Measurements from ENCODE around the gene SOBP. TPM values are rescaled to one million over a fixed set of nuclear protein-coding genes. Genes with fewer than 3 reads are reported as not detected.
A peak's percentile ranks its signal among the peaks of the same experiment; 100 is the strongest.

The SOBP gene
- total and polyA plus RNA-seq, 9 donors = 8.7 to 31.3 (median 25.8) TPM

DNA sequence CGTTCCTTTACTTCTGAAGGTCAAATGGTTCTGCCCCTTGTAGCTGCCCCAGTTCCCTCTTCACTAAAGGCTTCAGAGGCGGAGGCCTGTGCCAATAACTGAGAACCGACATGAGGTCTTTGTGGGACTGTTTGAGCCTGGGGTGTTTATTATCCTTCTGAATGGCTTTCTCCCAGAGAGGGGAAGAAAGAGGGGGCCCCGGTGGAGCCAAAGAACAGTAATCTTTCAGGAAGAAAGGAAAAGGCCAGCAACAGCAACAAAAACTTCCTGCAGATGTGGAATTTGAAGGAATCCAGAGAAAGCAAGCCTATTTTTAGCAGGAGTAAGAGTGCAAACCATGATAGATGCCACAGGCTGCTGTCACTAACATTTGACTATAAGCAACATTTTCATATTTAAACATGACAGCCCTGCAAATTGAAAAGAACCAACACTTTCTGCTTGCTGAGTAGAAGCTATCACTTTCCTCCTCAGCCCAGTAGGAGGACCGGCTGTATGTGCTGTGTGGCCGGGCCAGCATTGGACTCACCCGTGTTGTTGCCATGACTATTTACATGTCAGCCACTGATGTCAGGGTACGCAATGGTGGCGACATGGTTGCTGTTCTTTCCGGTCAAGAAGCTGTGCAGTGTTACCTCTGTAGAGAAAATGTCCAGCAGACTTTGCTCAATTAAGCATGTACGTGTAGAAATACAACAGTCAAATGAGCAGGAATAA is 121.3 kb downstream of the SOBP start:
- no peaks in the 10 kb centered on the region for H3K36me3 ChIP-seq
- 32 to 45% (median 45%) methylated on average over 11 of the region's 11 CpGs for WGBS, 3 donors
- H3K4me1 ChIP-seq (ENCODE audit: insufficient read depth) = peaks cover 27% of the 10 kb centered on the region
- H3K9me3 ChIP-seq = no peaks in the 10 kb centered on the region
- H3K27ac ChIP-seq = peak overlapping the region in 1 of 2 donors; percentile 30
- no peak overlapping the region for H3K4me3 ChIP-seq
- no peak for TF ChIP-seq POLR2A (IDR thresholded peaks at IDR 0.05)
- TF ChIP-seq EP300 (IDR thresholded peaks at IDR 0.05) = no peak
- TF ChIP-seq, protein P1, sequence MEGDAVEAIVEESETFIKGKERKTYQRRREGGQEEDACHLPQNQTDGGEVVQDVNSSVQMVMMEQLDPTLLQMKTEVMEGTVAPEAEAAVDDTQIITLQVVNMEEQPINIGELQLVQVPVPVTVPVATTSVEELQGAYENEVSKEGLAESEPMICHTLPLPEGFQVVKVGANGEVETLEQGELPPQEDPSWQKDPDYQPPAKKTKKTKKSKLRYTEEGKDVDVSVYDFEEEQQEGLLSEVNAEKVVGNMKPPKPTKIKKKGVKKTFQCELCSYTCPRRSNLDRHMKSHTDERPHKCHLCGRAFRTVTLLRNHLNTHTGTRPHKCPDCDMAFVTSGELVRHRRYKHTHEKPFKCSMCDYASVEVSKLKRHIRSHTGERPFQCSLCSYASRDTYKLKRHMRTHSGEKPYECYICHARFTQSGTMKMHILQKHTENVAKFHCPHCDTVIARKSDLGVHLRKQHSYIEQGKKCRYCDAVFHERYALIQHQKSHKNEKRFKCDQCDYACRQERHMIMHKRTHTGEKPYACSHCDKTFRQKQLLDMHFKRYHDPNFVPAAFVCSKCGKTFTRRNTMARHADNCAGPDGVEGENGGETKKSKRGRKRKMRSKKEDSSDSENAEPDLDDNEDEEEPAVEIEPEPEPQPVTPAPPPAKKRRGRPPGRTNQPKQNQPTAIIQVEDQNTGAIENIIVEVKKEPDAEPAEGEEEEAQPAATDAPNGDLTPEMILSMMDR (IDR thresholded peaks at IDR 0.05) = no peak
- intact Hi-C loops (cut with DNase I) = no loop called here
- no peaks in the 10 kb centered on the region for H3K27me3 ChIP-seq
- DNase-seq = no peak

DNA sequence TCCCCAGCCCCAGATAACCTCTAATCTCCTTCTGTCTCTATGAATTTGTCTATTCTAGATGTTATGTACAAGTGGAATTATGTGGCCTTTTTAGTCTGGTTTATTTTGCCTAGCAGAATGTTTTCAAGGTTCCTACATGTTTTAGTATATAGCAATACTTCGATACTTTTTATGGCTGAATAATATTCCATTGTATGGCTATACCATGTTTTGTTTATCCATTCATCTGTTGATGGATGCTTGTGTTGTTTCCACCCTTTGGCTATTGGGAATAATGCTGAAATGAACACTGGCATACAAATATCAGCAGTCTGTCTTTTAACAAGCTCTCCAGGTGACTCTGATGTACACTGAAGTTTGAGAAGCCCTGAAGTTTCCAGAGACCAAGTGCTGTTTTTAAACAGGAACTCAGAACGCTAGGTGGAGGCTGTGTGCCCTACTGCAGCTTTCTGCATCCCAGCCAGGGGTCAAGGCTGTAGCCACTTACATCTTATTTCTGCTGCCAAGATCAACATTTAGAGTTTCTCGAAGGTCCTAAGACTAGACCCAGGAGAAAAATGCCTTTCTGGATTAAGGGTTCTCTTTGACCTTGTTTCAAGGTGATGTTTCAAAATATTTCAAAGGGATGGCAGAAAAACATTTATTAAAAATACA is 123.0 kb downstream of the SOBP start:
- H3K9me3 ChIP-seq = no peaks in the 10 kb centered on the region
- H3K27ac ChIP-seq = peak overlapping the region in 1 of 2 donors; percentile 17
- WGBS, 3 donors = 31 to 38% (median 32%) methylated on average over 3 of the region's 3 CpGs
- DNase-seq = peak; percentile 40 to 69 (median 65)
- no peaks in the 10 kb centered on the region for H3K36me3 ChIP-seq
- intact Hi-C loops (cut with DNase I) = no loop called here
- no peaks in the 10 kb centered on the region for H3K27me3 ChIP-seq
- TF ChIP-seq POLR2A (IDR thresholded peaks at IDR 0.05) (no peak), EP300 (IDR thresholded peaks at IDR 0.05) (no peak)
- peaks cover 23% of the 10 kb centered on the region for H3K4me1 ChIP-seq (ENCODE audit: insufficient read depth)
- H3K4me3 ChIP-seq = no peak overlapping the region

DNA sequence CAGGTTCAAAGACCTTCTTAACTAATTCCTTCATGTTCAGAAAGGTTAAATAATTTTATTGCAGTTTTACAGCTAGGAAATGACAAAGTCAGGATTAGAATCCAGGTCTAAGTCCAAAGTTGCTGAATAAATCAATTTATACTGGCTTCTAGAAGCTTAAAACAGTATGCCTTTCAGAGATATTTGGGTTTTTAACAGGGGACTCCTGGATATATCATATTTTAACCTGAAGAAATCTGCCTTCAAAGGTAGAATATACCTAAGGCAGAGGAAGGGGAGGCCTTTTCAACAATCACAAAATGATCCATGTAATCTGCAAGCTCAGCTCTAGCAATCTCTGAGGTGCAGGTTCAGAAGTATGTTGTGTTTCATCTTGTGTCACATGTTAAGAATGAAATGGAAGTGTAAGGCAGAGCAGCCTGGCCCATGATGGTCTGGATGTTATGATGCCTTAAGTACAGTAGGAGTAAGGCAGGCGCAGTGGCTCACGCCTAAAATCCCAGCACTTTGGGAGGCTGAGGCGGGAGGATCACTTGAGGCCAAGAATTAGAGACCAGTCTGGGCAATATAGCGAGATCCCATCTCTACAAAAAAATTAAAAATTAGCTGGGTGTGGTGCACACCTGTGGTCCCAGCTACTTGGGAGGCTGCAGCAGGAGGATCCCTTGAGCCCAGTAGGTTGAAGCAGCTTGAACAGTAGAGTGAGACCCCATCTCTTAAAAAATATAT is 123.9 kb downstream of the SOBP start:
- 97 to 100% (median 100%) methylated on average over 4 of the region's 4 CpGs for WGBS, 3 donors
- intact Hi-C loops (cut with DNase I) = no loop called here
- DNase-seq = no peak
- H3K9me3 ChIP-seq = no peaks in the 10 kb centered on the region
- no peak for TF ChIP-seq POLR2A (IDR thresholded peaks at IDR 0.05)
- no peak for TF ChIP-seq EP300 (IDR thresholded peaks at IDR 0.05)
- TF ChIP-seq, protein P1 (IDR thresholded peaks at IDR 0.05) = no peak
- no peaks in the 10 kb centered on the region for H3K36me3 ChIP-seq
- no peak overlapping the region for H3K4me3 ChIP-seq
- H3K27me3 ChIP-seq = no peaks in the 10 kb centered on the region
- no peak overlapping the region for H3K27ac ChIP-seq
- H3K4me1 ChIP-seq (ENCODE audit: insufficient read depth) = peaks cover 23% of the 10 kb centered on the region

DNA sequence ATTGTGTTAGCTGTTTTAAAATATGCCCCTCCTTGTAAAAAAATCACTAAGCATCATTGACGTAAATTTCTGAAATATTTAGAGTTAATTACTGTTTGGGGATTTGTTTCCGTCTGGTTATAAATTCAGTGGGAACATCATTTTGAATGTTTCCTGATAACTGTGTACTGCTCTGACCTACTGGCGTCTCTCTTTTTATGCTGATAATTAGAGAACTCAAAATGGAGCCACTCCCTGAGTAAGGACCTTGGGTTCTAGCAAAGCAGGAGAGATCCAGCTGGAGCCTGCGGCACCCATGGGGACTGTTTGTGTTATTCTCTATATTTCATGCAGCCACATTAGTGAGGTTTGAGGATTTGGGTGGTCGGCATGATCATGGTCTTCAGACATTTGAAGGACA is 124.9 kb downstream of the SOBP start:
- Histone ChIP-seq H3K27me3 (no peaks in the 10 kb centered on the region), H3K36me3 (no peaks in the 10 kb centered on the region), H3K27ac (no peak overlapping the region), H3K4me1 (ENCODE audit: insufficient read depth) (peaks cover 23% of the 10 kb centered on the region), H3K9me3 (no peaks in the 10 kb centered on the region), H3K4me3 (no peak overlapping the region)
- no peak for DNase-seq
- TF ChIP-seq POLR2A (IDR thresholded peaks at IDR 0.05) = no peak
- TF ChIP-seq EP300 (IDR thresholded peaks at IDR 0.05) = no peak
- TF ChIP-seq, protein P1 (IDR thresholded peaks at IDR 0.05) = no peak
- WGBS, 3 donors = 15 to 29% (median 28%) methylated on average over 5 of the region's 5 CpGs
- intact Hi-C loops (cut with DNase I) = no loop called here
